Activated CD8-positive, alpha-beta memory T cell treated with anti-CD3 and anti-CD28 coated beads, Interleukin-2, amount 50 U/mL, for 48 hours (primary cell): ENCODE measurements around the gene STK40.
A peak's percentile ranks its signal among the peaks of the same experiment; 100 is the strongest.

Experiments used
- DNase-seq: peaks from one replicate; pipeline ENCODE4 v3.0.0-alpha.2; 2020

STK40 gene

GRCh38 chr1:36306902-36307456 lies 78.7 kb downstream of the STK40 start:
- peak; percentile 95 for DNase-seq

DNA sequence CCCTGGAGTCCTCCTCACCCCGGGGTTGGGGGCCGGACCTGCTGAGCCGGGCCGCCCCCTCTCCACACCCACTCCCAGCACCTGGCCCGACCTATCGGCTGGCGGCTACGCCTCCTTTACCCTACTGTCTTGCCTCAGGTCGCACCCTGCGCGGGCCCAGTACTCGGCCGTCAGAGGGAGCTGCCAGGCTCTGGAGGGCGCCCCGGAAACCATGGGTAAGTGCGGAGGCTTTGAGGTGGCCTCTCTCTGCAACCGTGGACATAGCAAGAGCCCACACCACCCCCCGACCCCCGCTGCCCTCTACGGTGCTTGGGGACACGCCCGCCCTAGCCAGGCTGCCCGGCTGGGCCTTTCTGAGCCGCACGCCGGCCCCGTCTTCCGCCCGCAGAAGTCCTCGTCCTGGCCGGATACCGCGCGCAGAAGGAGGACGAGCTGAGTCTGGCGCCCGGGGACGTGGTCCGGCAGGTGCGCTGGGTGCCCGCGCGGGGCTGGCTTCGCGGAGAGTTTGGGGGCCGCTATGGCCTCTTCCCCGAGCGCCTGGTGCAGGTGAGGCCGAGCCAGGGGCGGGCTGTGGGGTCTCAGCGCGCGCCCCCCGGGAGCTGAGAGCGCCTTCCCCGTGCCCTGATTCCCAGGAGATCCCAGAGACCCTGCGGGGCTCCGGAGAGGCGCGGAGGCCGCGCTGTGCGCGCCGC lies 79.4 kb downstream of the STK40 start, which contains the start of gene SH3D21:
TSS of gene SH3D21 (plus strand) at position 159 of the 692 bp plus-strand sequence. CDS start at position 212, 53 bp downstream.
- peak; percentile 81 for DNase-seq

DNA sequence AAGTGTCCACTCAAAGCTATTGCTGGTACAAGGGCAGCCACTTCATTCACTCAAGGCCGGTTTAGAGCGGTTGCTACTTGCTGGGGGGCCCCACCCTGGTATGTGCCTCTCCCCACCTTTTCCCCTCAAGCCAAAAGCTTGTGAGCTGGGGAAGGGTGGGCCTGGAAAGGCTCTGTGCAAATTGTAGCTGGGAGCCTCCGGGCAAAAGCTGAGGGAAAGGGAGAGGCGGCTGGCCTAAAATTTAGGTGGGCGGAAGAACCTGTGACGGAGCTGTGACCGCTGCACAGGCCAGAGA lies 79.9 kb downstream of the STK40 start:
- DNase-seq, result no peak

DNA sequence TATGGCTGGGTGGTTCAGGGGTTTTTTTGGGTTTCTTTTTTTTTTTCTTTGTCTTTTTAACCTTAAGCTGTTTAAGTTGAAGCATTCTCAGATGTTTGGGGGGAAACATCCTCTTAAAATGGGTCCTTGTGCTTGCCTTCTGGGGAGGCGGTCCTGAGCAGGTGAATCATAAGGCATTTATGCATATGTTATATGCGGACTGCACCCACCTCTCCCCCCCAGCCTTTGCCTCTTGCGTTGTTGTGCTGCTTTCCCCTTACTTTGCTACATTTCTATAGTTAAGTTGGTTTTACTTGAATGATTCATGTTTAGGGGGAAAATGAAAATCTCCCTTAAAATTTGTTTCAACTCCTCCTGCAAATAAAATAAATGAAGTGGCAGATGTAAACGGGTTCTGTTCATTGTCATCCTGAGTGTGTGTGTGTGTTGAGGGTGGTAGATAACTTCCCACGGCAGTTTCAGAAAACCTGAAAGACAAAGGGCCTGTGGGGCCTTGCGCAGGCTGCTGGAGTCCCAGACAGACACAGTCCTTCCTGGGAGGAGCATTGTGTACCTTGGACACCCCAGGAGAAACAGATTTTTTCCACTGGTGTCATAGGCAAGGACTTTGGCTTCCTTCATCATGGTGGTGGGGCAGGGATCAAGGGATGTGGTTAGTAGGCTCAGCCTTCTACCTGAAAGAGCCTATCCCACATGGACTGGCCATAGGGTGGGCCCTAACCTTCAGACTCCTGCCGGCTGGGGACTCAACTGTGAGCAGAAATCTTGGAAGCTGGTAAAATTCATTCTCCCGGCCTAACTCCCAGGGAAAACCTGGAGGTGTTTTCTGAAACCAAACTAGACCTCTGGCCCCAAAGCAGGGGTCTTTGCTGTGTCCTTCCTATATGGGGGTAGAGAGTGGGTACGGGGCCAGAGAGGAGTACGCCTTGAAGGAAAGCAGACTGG lies 80.5 kb downstream of the STK40 start:
- DNase-seq, result peak; percentile 71

DNA sequence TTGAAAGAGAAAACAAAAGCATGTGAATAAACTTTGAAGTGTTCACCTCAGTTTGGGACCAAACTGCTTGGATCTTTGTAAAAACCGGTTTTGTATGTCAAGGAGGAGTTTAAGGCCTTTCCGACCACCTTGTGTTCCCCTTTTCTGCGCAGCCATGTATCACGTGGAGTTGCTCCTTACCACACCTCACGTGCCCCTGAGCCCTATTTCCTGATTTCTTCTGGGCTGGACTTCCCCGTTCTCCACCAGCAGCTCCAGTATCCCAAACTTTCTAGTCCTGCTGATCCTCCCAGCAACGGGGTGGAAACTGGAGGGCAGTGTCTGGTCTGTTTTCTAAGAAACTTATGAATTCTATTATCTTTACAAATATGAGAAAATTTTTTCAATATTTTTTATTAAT lies 81.2 kb downstream of the STK40 start:
- no peak for DNase-seq

- DNase-seq, result no peak
Observed at GRCh38 chr1:36303650-36304360, 81.9 kb downstream of the STK40 start.

- DNase-seq, result no peak
Observed at GRCh38 chr1:36303244-36303643, 82.5 kb downstream of the STK40 start.

DNA sequence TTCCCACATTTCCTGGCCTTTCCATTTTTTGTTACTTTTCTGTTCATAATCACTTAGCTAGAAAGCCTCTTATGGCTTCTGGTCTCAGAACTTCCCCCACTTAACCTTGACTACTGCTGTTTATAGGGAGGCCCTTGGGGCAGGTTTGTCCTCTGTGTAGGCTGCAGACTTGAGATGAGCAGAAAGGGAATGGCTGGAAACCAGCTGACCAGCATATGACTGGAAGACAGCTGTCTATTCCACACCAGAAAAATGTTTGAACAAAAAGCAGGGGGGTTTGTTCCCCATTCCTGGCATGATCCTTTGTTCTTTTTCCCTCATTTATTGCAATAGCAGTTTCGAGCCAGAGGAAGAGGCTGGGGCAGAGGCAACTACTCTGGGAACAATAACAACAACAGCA lies 84.5 kb downstream of the STK40 start:
- DNase-seq, result no peak

DNA sequence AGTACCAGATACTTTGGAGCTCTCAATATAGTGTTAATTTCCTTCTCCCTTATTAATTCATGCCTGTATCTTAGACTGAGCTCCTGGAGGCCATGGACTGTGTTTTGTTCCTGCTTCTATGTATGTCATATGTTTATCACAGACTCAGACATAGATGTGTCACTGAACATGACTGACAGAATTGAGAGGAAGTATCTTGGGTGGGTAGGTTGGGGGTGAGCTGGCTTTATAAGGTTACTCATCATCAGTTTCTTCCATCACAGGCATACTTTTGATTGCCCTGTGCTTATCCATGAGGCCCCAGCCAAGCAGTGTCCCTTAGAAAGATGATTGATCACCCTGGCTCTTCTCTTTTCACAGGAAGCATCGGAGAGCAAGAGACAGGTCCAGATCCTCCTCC lies 85.2 kb downstream of the STK40 start:
- DNase-seq, result no peak

- DNase-seq, result no peak
Observed at GRCh38 chr1:36298640-36299039, 87.1 kb downstream of the STK40 start.

DNA sequence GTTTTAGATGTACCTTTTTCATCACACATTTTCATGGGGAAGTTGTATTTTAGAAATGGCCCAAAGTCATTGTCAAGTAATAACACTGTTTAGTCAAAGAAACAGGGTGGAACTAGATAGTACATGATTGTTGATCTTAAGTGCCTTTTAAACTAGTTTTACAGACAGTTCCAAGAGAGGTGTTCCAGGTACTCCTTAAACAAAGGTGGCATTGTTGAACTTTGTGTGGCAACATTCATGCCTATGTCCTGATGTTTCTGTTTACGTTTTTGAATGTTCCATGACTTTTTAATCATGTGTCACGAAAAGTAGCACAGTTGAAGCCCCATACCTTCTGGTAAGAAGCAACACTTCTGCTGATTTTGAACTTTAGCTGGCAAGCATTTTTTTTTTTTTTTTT lies 88.7 kb downstream of the STK40 start:
- DNase-seq, result no peak

DNA sequence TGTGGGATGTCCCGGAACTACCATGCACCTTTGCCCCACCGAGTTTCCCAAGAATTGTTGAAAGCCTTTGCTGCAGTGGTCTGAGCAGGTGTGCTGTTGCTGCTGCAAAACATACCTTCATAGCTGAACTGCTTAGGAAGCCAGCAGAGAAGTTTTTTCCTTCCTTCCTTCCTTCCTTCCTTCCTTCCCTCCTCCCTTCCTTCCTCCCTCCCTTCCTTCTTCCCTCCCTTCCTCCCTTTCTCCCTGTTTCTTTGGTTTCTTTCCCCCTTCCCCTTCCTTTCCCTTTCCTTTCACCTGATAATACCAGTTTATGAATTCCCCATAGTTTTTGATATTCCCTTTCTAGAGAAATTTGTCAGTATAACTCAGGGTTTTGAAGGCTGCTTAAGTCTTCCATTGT lies 90.3 kb downstream of the STK40 start:
- no peak for DNase-seq
